SU-DHL-6 (cell line): ENCODE measurements around the gene HORMAD2.
"Not testable (repeated sequence)": the region's sequence is repeated elsewhere in the genome, so short reads cannot be mapped to it uniquely, and the experiment has no call there.

Experiments
- EZH2phosphoT487 ChIP-seq: fragments of 200-600 bp; sonication (generic), shearing (Covaris generic); conservative IDR thresholded peaks from 2 replicates; pipeline ENCODE4 v1.6.1; 2018; ENCODE audit warnings: mild to moderate bottlenecking, antibody characterized with exemption, low read length, moderate library complexity, mixed read lengths
- TF ChIP-seq, protein P1 (sequence below): fragments of 200-600 bp; sonication (generic); IDR thresholded peaks from one replicate; pipeline ENCODE4 v1.5.1; 2017; ENCODE audit warnings: antibody characterized with exemption, mild to moderate bottlenecking, low read length, moderate library complexity; ENCODE audit not compliant: insufficient read depth, poor library complexity, severe bottlenecking

DNA sequence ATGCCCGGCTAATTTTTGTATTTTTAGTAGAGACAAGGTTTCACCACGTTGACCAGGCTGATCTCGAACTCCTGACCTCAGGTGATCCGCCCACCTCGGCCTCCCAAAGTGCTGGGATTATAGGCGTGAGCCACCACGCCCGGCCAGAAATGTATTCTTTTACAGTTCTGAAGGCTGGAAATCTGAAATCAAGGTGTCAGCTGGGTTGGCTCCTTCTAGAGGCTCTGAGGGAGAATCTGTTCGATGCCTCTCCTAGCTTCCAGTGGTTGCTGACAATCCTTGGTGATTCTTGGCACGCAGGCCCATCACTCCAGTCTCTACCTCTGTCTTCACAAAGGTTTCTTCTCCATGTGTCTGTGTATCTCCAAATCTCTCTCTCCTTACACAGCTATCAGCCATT, 120.6 kb downstream of the HORMAD2 start:
- TF ChIP-seq, protein P1, sequence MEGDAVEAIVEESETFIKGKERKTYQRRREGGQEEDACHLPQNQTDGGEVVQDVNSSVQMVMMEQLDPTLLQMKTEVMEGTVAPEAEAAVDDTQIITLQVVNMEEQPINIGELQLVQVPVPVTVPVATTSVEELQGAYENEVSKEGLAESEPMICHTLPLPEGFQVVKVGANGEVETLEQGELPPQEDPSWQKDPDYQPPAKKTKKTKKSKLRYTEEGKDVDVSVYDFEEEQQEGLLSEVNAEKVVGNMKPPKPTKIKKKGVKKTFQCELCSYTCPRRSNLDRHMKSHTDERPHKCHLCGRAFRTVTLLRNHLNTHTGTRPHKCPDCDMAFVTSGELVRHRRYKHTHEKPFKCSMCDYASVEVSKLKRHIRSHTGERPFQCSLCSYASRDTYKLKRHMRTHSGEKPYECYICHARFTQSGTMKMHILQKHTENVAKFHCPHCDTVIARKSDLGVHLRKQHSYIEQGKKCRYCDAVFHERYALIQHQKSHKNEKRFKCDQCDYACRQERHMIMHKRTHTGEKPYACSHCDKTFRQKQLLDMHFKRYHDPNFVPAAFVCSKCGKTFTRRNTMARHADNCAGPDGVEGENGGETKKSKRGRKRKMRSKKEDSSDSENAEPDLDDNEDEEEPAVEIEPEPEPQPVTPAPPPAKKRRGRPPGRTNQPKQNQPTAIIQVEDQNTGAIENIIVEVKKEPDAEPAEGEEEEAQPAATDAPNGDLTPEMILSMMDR: not testable (repeated sequence)
- not testable (repeated sequence) for TF ChIP-seq EZH2phosphoT487
